CD8-positive, alpha-beta memory T cell (primary cell): ENCODE data around the gene DPYD. TPM values are rescaled to one million over a fixed set of nuclear protein-coding genes. Genes with fewer than 3 reads are reported as not detected.

Experiments
- CTCF ChIA-PET: fragments of 350-600 bp; sonication (Branson Sonifier 250); formaldehyde crosslinking; loops from one replicate; lab custom pipeline; 2021; ENCODE audit warnings: antibody characterized with exemption; lab: Charles Lee
- POLR2A ChIA-PET: fragments of 350-600 bp; sonication (Branson Sonifier 250); formaldehyde crosslinking; loops from one replicate; lab custom pipeline; 2021; ENCODE audit warnings: antibody characterized with exemption; lab: Charles Lee
- DNase-seq, 5 donors: peaks; one replicate each; pipeline versions ENCODE4 v3.0.0 to v3.0.0-alpha.2; 2020 to 2022; ENCODE audit warnings: mixed read lengths in 1 of 5
- H3K27ac ChIP-seq: one replicate; pipeline ENCODE4 v1.7.0; 2013; ENCODE audit warnings: low read depth, mild to moderate bottlenecking, low read length, moderate library complexity
- H3K27me3 ChIP-seq: 2 replicates; pipeline ENCODE4 v1.7.0; 2013; ENCODE audit warnings: low read length, mild to moderate bottlenecking; ENCODE audit not compliant: insufficient read depth, poor library complexity, severe bottlenecking
- H3K36me3 ChIP-seq: 2 replicates; pipeline ENCODE4 v1.7.0; 2013; ENCODE audit warnings: mild to moderate bottlenecking, low read length, moderate library complexity; ENCODE audit not compliant: insufficient read depth
- H3K4me1 ChIP-seq: 2 replicates; pipeline ENCODE4 v1.7.0; 2013; ENCODE audit warnings: mild to moderate bottlenecking, low read length, moderate library complexity; ENCODE audit not compliant: insufficient read depth
- H3K4me3 ChIP-seq: 2 replicates; pipeline ENCODE4 v1.7.0; 2013; ENCODE audit warnings: mild to moderate bottlenecking, low read length
- H3K9me3 ChIP-seq: 2 replicates; pipeline ENCODE4 v1.7.0; 2013; ENCODE audit warnings: mild to moderate bottlenecking, low read length
- H3K27ac Mint-ChIP-seq, 8 donors: one replicate each; pipeline ENCODE4 v1.8.0; 2020 to 2021; ENCODE audit warnings: mixed read lengths in 8 of 8, mild to moderate bottlenecking in 6 of 8, inconsistent platforms in 3 of 8, moderate library complexity in 3 of 8
- H3K27me3 Mint-ChIP-seq, 2 donors: one replicate each; pipeline ENCODE4 v1.8.0; 2020 to 2021; ENCODE audit warnings: mixed read lengths in 2 of 2, mild to moderate bottlenecking in 1 of 2, moderate library complexity in 1 of 2
- H3K36me3 Mint-ChIP-seq, 3 donors: one replicate each; pipeline ENCODE4 v1.8.0; 2020 to 2021; ENCODE audit warnings: mixed read lengths in 3 of 3, inconsistent platforms in 1 of 3, mild to moderate bottlenecking in 1 of 3
- H3K4me1 Mint-ChIP-seq, 3 donors: one replicate each; pipeline ENCODE4 v1.8.0; 2020 to 2021; ENCODE audit warnings: mixed read lengths in 3 of 3, inconsistent platforms in 1 of 3, mild to moderate bottlenecking in 1 of 3
- H3K4me3 Mint-ChIP-seq, 7 donors: one replicate each; pipeline ENCODE4 v1.8.0; 2020 to 2021; ENCODE audit warnings: mixed read lengths in 7 of 7, mild to moderate bottlenecking in 6 of 7, moderate library complexity in 4 of 7, inconsistent platforms in 2 of 7
- H3K9me3 Mint-ChIP-seq, 5 donors: one replicate each; pipeline ENCODE4 v1.8.0; 2020 to 2022; ENCODE audit warnings: mixed read lengths in 5 of 5, mild to moderate bottlenecking in 3 of 5, moderate library complexity in 2 of 5, inconsistent platforms in 1 of 5
- polyA plus RNA-seq: library from polyadenylated mRNA; unstranded; fragments of 300-500 nt; fragmentation: Illumina TruSeq; gene quantifications from one replicate; pipeline ENCODE4 v1.2.3, GENCODE V29; 2021
- total RNA-seq, 2 experiments: library from RNA; stranded (reverse); gene quantifications; one replicate each; pipeline ENCODE4 v1.2.3, GENCODE V29; 2021

The DPYD gene
- total and polyA plus RNA-seq, 3 experiments from 2014 or later, result 9.6 to 43.9 (median 10.3) TPM

DNA sequence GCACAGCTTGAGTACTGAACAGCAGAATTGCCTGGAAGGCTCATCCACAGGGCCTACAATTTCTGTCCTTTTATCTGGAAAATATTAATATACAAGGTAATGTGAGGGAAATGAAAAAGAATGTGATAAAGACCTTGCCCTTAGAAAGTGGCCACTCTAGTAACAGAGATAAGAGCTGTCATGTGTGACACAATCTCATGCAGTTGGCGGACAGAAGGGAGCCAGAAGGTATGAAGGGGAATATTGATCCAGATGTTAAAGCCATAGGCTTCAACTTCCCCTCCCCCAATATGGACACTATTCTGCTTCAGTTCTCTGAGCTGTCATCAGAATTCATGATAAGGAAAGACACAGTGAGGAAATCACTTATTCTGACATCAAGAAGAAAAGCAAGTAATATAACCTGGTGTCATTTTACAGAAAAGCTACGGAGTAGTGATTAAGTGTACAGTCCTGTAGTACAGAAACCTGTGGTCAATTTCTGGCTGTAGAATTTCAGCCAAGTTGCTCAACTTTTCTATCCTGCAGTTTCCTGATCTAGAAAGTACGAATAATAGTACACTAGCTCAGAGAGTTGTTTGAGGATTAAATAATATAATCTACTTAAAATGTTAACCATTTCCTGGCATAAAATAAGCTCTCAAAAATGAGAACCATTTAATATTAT lies 572.1 kb downstream of the DPYD start:
- no peak for DNase-seq
- Mint-ChIP-seq H3K4me3 (no peak overlapping the region), H3K9me3 (no peaks in the 10 kb centered on the region), H3K27ac (peak overlapping the region in 1 of 8 donors; percentile 30), H3K4me1 (no peaks in the 10 kb centered on the region), H3K27me3 (no peaks in the 10 kb centered on the region), H3K36me3 (peaks cover 18 to 30% (median 24%) of the 10 kb centered on the region in 3 donors)
- Histone ChIP-seq H3K27me3 (no peaks in the 10 kb centered on the region), H3K27ac (no peak overlapping the region), H3K36me3 (no peaks in the 10 kb centered on the region), H3K9me3 (no peaks in the 10 kb centered on the region), H3K4me1 (no peaks in the 10 kb centered on the region), H3K4me3 (no peak overlapping the region)
- ChIA-PET CTCF (interaction anchor here (1.1 kb wide), 1 partner anchor 18 kb away, joined by 3 read pairs; no protein-coding TSS in a partner anchor), POLR2A (no interaction called here)

DNA sequence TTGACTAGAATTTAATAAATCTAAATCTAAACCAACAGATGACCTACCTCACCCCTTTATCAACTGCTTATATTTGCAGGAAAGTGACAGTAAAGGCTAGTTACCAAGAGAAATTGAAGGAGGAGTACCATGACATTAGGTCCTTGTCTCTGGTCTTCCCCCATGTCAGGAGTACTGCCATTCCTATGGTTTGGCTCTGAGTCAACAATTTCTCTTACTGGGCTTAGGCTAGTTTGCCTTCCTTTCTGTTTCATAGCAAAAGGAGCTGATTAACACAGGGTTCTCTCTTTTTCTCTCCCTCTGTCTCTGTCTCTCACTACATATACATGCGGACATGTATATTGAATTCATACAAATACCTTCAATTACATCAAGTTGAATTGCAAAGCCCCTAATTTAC lies 579.9 kb downstream of the DPYD start:
- H3K27me3 Mint-ChIP-seq, result no peaks in the 10 kb centered on the region
- POLR2A ChIA-PET, result no interaction called here
- no peak overlapping the region for H3K4me3 ChIP-seq
- H3K27me3 ChIP-seq, result no peaks in the 10 kb centered on the region
- no peaks in the 10 kb centered on the region for H3K36me3 ChIP-seq
- no peaks in the 10 kb centered on the region for H3K4me1 Mint-ChIP-seq
- no peak overlapping the region for H3K4me3 Mint-ChIP-seq
- CTCF ChIA-PET, result no interaction called here
- no peak overlapping the region for H3K27ac Mint-ChIP-seq
- H3K27ac ChIP-seq, result no peak overlapping the region
- no peak for DNase-seq
- H3K4me1 ChIP-seq, result no peaks in the 10 kb centered on the region
- no peaks in the 10 kb centered on the region for H3K9me3 Mint-ChIP-seq
- H3K9me3 ChIP-seq, result no peaks in the 10 kb centered on the region
- peaks cover 10 to 18% (median 10%) of the 10 kb centered on the region in 3 donors for H3K36me3 Mint-ChIP-seq

DNA sequence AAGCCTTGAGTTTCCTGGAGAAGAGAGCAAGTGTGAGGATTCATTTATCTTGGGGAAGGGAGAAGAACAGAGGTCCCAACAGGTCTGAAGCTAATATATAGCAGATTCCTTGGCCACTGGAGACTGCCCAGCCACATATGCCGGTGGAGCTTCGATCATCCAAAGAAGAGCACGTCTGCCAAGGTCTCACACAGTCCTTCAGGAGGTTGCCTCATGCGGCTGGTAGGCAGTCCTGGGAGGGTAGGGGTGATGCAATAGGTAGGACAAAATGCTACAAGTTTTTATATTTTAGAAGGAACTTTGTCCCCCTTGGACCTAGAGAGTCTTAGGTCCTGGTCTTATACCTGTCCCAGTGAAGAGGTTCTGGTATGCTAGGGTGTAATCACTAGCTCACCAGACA lies 582.5 kb downstream of the DPYD start:
- no peaks in the 10 kb centered on the region for H3K9me3 Mint-ChIP-seq
- H3K9me3 ChIP-seq, result no peaks in the 10 kb centered on the region
- peaks cover 10 to 23% (median 10%) of the 10 kb centered on the region in 3 donors for H3K36me3 Mint-ChIP-seq
- no peaks in the 10 kb centered on the region for H3K27me3 Mint-ChIP-seq
- no peaks in the 10 kb centered on the region for H3K27me3 ChIP-seq
- no peak overlapping the region for H3K4me3 ChIP-seq
- H3K4me3 Mint-ChIP-seq, result no peak overlapping the region
- H3K4me1 ChIP-seq, result no peaks in the 10 kb centered on the region
- H3K4me1 Mint-ChIP-seq, result no peaks in the 10 kb centered on the region
- no peak for DNase-seq
- H3K36me3 ChIP-seq, result no peaks in the 10 kb centered on the region
- no peak overlapping the region for H3K27ac Mint-ChIP-seq
- ChIA-PET POLR2A (interaction anchor here (0.5 kb wide), 1 partner anchor 37 kb away, joined by 4 read pairs; no protein-coding TSS in a partner anchor), CTCF (no interaction called here)
- no peak overlapping the region for H3K27ac ChIP-seq

DNA sequence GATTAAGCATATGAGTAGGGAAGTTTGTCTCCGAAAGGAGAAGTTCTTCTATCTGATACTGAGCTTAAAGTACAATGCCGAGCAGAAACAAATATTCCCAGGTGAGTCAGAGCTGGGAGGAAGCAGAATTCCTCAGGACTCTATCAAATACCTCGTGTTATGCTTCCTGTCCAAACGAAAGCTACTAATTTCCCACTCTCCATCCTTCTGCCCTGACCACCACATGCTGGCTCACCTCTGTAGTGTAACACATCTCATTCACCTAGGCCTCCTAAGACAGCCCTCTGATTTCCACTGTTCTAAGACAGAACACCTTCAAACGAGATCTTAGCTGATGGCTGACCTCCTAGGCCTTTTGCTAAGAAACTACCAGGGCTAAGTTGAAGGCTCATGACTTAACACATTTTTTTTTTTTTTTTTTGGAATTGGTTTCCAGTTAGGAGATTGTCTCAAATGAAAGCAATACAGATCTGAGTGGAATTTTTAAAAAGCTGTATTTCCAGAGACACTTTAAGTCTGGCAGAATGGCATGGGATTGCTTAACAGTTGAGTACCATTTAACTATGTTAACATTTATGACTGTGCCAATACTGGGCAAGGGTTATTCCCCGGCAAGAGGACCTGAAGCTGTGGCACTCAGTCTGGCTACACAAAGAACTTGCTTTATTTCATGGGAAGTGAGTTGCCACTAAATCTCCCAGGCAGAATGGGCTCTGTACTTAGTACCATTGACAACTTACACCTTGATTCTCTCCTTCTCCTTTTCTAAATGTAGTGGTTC lies 583.4 kb downstream of the DPYD start:
- H3K27ac Mint-ChIP-seq, result no peak overlapping the region
- Histone ChIP-seq H3K9me3 (no peaks in the 10 kb centered on the region), H3K4me3 (no peak overlapping the region), H3K36me3 (no peaks in the 10 kb centered on the region), H3K27me3 (no peaks in the 10 kb centered on the region), H3K4me1 (no peaks in the 10 kb centered on the region), H3K27ac (no peak overlapping the region)
- no peaks in the 10 kb centered on the region for H3K4me1 Mint-ChIP-seq
- no peak overlapping the region for H3K4me3 Mint-ChIP-seq
- POLR2A ChIA-PET, result no interaction called here
- H3K27me3 Mint-ChIP-seq, result no peaks in the 10 kb centered on the region
- no peak for DNase-seq
- H3K36me3 Mint-ChIP-seq, result peaks cover 5 to 21% (median 10%) of the 10 kb centered on the region in 3 donors
- CTCF ChIA-PET, result no interaction called here
- H3K9me3 Mint-ChIP-seq, result no peaks in the 10 kb centered on the region

DNA sequence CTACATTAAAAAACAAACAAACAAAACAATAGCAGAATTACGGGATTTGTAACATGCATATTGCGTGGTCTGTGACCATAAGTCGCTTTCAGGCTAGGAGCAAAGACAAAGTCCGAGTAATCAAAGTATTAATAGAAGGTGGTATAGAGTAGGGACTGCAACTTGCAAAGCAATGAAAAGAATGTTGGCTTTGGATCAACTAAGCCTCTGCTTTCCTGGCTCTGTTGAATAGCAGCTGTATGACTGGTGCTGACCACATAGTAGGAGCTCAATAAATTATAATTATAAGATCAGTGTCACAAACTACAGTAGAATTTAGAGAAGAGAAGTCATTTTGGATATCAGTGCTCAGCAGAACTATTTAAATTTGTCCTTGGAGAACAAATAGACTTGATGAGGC lies 586.4 kb downstream of the DPYD start:
- H3K36me3 ChIP-seq, result no peaks in the 10 kb centered on the region
- peaks cover 0 to 18% (median 8%) of the 10 kb centered on the region in 3 donors for H3K36me3 Mint-ChIP-seq
- H3K27me3 Mint-ChIP-seq, result no peaks in the 10 kb centered on the region
- no peaks in the 10 kb centered on the region for H3K4me1 Mint-ChIP-seq
- H3K27ac ChIP-seq, result no peak overlapping the region
- H3K9me3 ChIP-seq, result no peaks in the 10 kb centered on the region
- no peak overlapping the region for H3K4me3 Mint-ChIP-seq
- DNase-seq, result no peak
- H3K9me3 Mint-ChIP-seq, result no peaks in the 10 kb centered on the region
- no peak overlapping the region for H3K4me3 ChIP-seq
- H3K4me1 ChIP-seq, result no peaks in the 10 kb centered on the region
- CTCF ChIA-PET, result no interaction called here
- no peak overlapping the region for H3K27ac Mint-ChIP-seq
- POLR2A ChIA-PET, result no interaction called here
- no peaks in the 10 kb centered on the region for H3K27me3 ChIP-seq

DNA sequence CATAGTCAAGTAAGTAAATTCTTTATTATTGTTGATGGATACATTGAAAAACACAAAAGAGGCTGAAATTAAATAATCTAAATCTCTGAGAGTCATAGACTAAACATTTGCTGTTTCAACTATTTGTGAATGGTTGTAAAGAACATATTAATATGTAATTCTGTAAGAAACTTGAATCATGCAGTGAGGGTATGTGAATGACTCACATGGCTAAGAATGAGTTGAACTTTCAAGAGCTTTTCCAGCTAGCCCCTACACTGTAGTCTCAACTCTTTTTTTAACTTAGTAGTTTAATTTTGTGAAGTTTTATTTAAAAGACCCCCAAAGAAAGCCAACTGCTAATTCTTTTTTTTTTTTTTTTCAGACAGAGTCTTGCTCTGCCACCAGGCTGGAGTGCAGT lies 588.1 kb downstream of the DPYD start:
- no peaks in the 10 kb centered on the region for H3K4me1 Mint-ChIP-seq
- no peak overlapping the region for H3K4me3 ChIP-seq
- H3K9me3 ChIP-seq, result no peaks in the 10 kb centered on the region
- H3K27ac Mint-ChIP-seq, result no peak overlapping the region
- no peaks in the 10 kb centered on the region for H3K4me1 ChIP-seq
- H3K27ac ChIP-seq, result no peak overlapping the region
- peaks cover 0 to 10% (median 0%) of the 10 kb centered on the region in 3 donors for H3K36me3 Mint-ChIP-seq
- no peaks in the 10 kb centered on the region for H3K36me3 ChIP-seq
- no peak for DNase-seq
- H3K27me3 ChIP-seq, result no peaks in the 10 kb centered on the region
- no peak overlapping the region for H3K4me3 Mint-ChIP-seq
- H3K27me3 Mint-ChIP-seq, result no peaks in the 10 kb centered on the region
- POLR2A ChIA-PET, result no interaction called here
- H3K9me3 Mint-ChIP-seq, result no peaks in the 10 kb centered on the region
- CTCF ChIA-PET, result no interaction called here

DNA sequence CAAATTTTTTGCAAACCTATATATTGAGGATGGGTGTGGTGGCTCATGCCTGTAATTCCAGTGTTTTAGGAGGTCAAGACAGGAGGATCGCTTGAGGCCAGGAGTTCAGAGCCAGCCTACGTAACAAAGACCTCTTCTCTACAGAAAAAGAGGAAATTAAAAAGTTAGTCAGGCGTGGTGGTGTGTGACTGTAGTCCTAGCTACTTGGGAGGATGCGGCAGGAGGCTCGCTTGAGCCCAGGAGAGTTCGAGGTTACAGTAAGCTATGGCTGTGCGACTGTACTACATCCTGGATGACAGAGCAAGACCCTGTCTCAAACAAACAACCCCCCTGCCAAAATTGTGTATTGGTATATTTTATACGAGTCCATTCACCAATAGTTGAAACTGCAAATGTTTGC lies 589.7 kb downstream of the DPYD start:
- no peaks in the 10 kb centered on the region for H3K27me3 Mint-ChIP-seq
- H3K4me3 Mint-ChIP-seq, result no peak overlapping the region
- ChIA-PET POLR2A (no interaction called here), CTCF (interaction anchor here (1.0 kb wide), 1 partner anchor 18 kb away, joined by 3 read pairs; no protein-coding TSS in a partner anchor)
- no peaks in the 10 kb centered on the region for H3K4me1 Mint-ChIP-seq
- DNase-seq, result no peak
- Histone ChIP-seq H3K4me3 (no peak overlapping the region), H3K27ac (no peak overlapping the region), H3K4me1 (no peaks in the 10 kb centered on the region), H3K9me3 (no peaks in the 10 kb centered on the region), H3K27me3 (no peaks in the 10 kb centered on the region), H3K36me3 (no peaks in the 10 kb centered on the region)
- no peaks in the 10 kb centered on the region for H3K9me3 Mint-ChIP-seq
- peaks cover 0 to 8% (median 0%) of the 10 kb centered on the region in 3 donors for H3K36me3 Mint-ChIP-seq
- H3K27ac Mint-ChIP-seq, result no peak overlapping the region

DNA sequence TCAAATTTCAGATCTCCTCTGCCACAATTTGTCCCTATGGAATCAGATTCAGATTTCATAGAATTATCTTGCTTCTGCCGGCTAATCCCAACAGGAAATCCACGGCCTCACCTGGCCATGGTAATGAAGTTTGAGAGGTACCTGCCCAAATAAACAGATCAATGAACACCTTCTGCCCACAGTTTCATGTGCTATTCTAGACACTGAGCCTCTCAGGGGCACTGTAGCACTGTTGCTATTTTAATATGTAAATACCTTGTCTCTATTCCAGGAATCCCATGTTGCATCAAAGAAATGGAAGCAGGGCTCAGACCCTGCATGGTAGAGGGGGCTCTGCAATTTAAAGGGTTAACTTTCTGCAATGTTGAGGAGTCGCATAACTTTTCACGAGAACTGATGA lies 606.1 kb downstream of the DPYD start:
- ChIA-PET CTCF (no interaction called here), POLR2A (no interaction called here)
- Histone ChIP-seq H3K27me3 (no peaks in the 10 kb centered on the region), H3K36me3 (no peaks in the 10 kb centered on the region), H3K4me1 (no peaks in the 10 kb centered on the region), H3K27ac (no peak overlapping the region), H3K4me3 (no peak overlapping the region), H3K9me3 (no peaks in the 10 kb centered on the region)
- peaks cover 8 to 24% (median 21%) of the 10 kb centered on the region in 3 donors for H3K36me3 Mint-ChIP-seq
- H3K4me3 Mint-ChIP-seq, result no peak overlapping the region
- no peaks in the 10 kb centered on the region for H3K27me3 Mint-ChIP-seq
- H3K4me1 Mint-ChIP-seq, result no peaks in the 10 kb centered on the region
- no peak for DNase-seq
- H3K9me3 Mint-ChIP-seq, result peaks cover 2 to 4% (median 3%) of the 10 kb centered on the region in 5 donors
- H3K27ac Mint-ChIP-seq, result no peak overlapping the region
